Panc1 (cell line): ENCODE measurements around the gene DPP7. TPM values are rescaled to one million over a fixed set of nuclear protein-coding genes. Genes with fewer than 3 reads are reported as not detected.

Source experiments
- ATAC-seq: fragments of 200-7000 bp; cut with Tn5 transposase; 2 replicates; pipeline ENCODE4 v1.9.1; 2020; ENCODE audit warnings: mild to moderate bottlenecking, moderate library complexity
- BruUV-seq: library from RNA; stranded (reverse); fragments of 400-500 nt; replicated peaks from 2 replicates; lab custom pipeline; 2021; lab: Mats Ljungman, UMichigan
- CTCF ChIA-PET: fragments of 300-600 bp; sonication (Branson Sonifier 250); formaldehyde crosslinking; loops from one replicate; lab custom pipeline; 2022; ENCODE audit warnings: antibody characterized with exemption; lab: Charles Lee
- POLR2A ChIA-PET: fragments of 300-600 bp; sonication (Branson Sonifier 250); formaldehyde crosslinking; loops from one replicate; lab custom pipeline; 2022; ENCODE audit warnings: antibody characterized with exemption; lab: Charles Lee
- DNase-seq: peaks from one replicate; pipeline ENCODE4 v3.0.0-alpha.2; 2010; ENCODE audit warnings: low read depth, low spot score
- H3K27ac ChIP-seq: 2 replicates; pipeline ENCODE4 v1.5.1; 2011; ENCODE audit warnings: mild to moderate bottlenecking, low read length, inconsistent platforms
- H3K27me3 ChIP-seq: fragments of 200-500 bp; sonication (Bioruptor generic); 2 replicates; pipeline ENCODE4 v1.6.0; 2014; ENCODE audit warnings: low read length, inconsistent platforms; ENCODE audit not compliant: control insufficient read depth, insufficient read depth
- H3K36me3 ChIP-seq: fragments of 200-500 bp; sonication (Bioruptor generic); 2 replicates; pipeline ENCODE4 v1.5.1; 2014; ENCODE audit warnings: inconsistent platforms, mild to moderate bottlenecking, low read length, moderate library complexity; ENCODE audit not compliant: control insufficient read depth, insufficient read depth
- H3K4me1 ChIP-seq: 2 replicates; pipeline ENCODE4 v1.5.1; 2011; ENCODE audit warnings: inconsistent platforms, mild to moderate bottlenecking, low read length, moderate library complexity; ENCODE audit not compliant: control insufficient read depth, insufficient read depth
- H3K4me3 ChIP-seq, 2 experiments: 2 replicates each; pipeline ENCODE4 v1.5.1; 2011 to 2012; ENCODE audit warnings: low read depth in 2 of 2, low read length in 2 of 2, mild to moderate bottlenecking in 2 of 2, inconsistent platforms in 1 of 2, moderate library complexity in 1 of 2
- H3K9me3 ChIP-seq: fragments of 200-500 bp; sonication (Bioruptor generic); 2 replicates; pipeline ENCODE4 v1.5.1; 2014; ENCODE audit warnings: low read depth, mild to moderate bottlenecking, inconsistent platforms, low read length, moderate library complexity; ENCODE audit not compliant: control insufficient read depth, insufficient read depth
- CTCF ChIP-seq: fragments of 450-650 bp; IDR thresholded peaks from 2 replicates; pipeline ENCODE4 v1.5.1; 2017; ENCODE audit warnings: mild to moderate bottlenecking
- POLR2AphosphoS5 ChIP-seq: IDR thresholded peaks from 2 replicates; pipeline ENCODE4 v1.6.1; 2012; ENCODE audit warnings: mild to moderate bottlenecking, low read depth, low read length, moderate library complexity
- REST ChIP-seq, 2 experiments: IDR thresholded peaks; 2 replicates each; pipeline ENCODE4 v1.6.1; 2011 to 2012; ENCODE audit warnings: low read depth in 2 of 2, control low read depth in 1 of 2, low read length in 1 of 2, mild to moderate bottlenecking in 1 of 2, moderate library complexity in 1 of 2; ENCODE audit not compliant: insufficient read depth in 1 of 2
- SIN3A ChIP-seq: IDR thresholded peaks from 2 replicates; pipeline ENCODE4 v1.6.1; 2012; ENCODE audit warnings: low read depth, mild to moderate bottlenecking, low read length, moderate library complexity, borderline replicate concordance; ENCODE audit not compliant: insufficient read depth
- TCF7L2 ChIP-seq: IDR thresholded peaks from 2 replicates; pipeline ENCODE4 v1.6.1; 2011; ENCODE audit warnings: mild to moderate bottlenecking, low read depth, low read length, inconsistent platforms
- in situ Hi-C: cut with HindIII; loops from 2 replicates; pipeline ENCODE4 v1.10.0; 2016; ENCODE audit warnings: low sequenced_read_pairs, low pct_unique_long_range_greater_than_20kb
- intact Hi-C: fragments of 100-400 bp; cut with micrococcal nuclease; formaldehyde crosslinking; loops from one replicate; pipeline ENCODE4 v1.10.0; 2022; ENCODE audit not compliant: unreplicated experiment
- total RNA-seq: library from RNA; stranded (reverse); gene quantifications from one replicate; pipeline ENCODE4 v1.2.1, GENCODE V29; 2021; ENCODE audit not compliant: unreplicated experiment

The DPP7 gene
- total RNA-seq, 1 experiment from 2014 or later: 236 TPM

- H3K9me3 ChIP-seq: no peaks in the 10 kb centered on the region
- DNase-seq (no peak), ATAC-seq (no peak; the same call in 1 of the 2 replicates)
- ChIA-PET POLR2A (no interaction called here), CTCF (interaction anchor here (0.5 to 0.8 kb wide), 3 partner anchors 61 to 121 kb away, joined by 3 to 4 read pairs (median 4); no protein-coding TSS in a partner anchor)
- BruUV-seq: no TSS peak
- intact Hi-C loops (loop anchor here (5.0 kb wide), 1 partner anchor 112 kb away; the partner anchor contains the start of genes CYSRT1 and RNF224), in situ Hi-C loops (no loop called here)
- no peaks in the 10 kb centered on the region for H3K36me3 ChIP-seq
- H3K4me3 ChIP-seq: peak overlapping the region in 1 of 2 experiments; percentile 56; a peak in 2 of 4 replicates
- no peaks in the 10 kb centered on the region for H3K4me1 ChIP-seq
- no peak for TF ChIP-seq CTCF
- no peak for TF ChIP-seq POLR2AphosphoS5
- TF ChIP-seq REST (IDR thresholded peaks at IDR 0.05; ENCODE audit: insufficient read depth in 1 of 2, low read depth in 2 of 2, low read length in 1 of 2): no peak
- TF ChIP-seq SIN3A: no peak
- TF ChIP-seq TCF7L2: no peak
- peak overlapping the region; percentile 61; the same call in 1 of the 2 replicates for H3K27ac ChIP-seq
- H3K27me3 ChIP-seq: no peaks in the 10 kb centered on the region
These were observed 977 bp upstream of the DPP7 start for GRCh38 chr9:137115394-137116026.

DNA sequence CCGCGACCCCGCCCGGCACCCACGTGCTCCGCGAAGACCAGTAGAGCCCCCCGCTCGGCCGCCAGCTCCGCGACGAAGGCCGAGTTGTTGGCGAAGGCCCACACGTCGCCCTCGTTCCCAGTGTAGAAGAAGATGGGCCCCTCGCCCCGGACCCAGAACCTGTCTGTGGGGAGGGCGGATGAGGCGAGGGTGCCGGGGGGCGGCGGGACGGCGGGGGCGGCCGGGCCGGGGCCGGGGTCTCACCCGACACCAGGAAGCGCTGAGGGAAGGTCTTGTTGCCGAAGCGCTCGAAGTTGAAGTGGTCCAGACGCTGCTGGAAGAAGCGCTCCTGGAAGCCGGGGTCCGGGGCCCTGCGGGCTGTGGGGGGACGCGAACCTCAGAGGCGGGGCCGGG is 317 bp downstream of the DPP7 start:
- H3K27ac ChIP-seq: no peak overlapping the region

More for the DNA sequence above, 317 bp downstream of the DPP7 start:
- Histone ChIP-seq H3K4me3 (peak overlapping the region; percentile 45 to 56), H3K36me3 (no peaks in the 10 kb centered on the region), H3K4me1 (no peaks in the 10 kb centered on the region), H3K9me3 (no peaks in the 10 kb centered on the region), H3K27me3 (no peaks in the 10 kb centered on the region)
- intact Hi-C loops: no loop called here
- no peak for TF ChIP-seq SIN3A
- no peak for TF ChIP-seq TCF7L2
- TF ChIP-seq POLR2AphosphoS5: no peak
- no TSS peak for BruUV-seq
- DNase-seq: no peak
- in situ Hi-C loops: no loop called here
- ChIA-PET POLR2A (interaction anchor here (0.6 to 0.7 kb wide), 2 partner anchors 87 to 122 kb away, joined by 4 read pairs; partner anchors contain the start of gene TPRN), CTCF (no interaction called here)
- peak; percentile 38 for ATAC-seq
